NCI-H345 (cell line): ENCODE results near the gene DNAH1.
A peak's percentile ranks its signal among the peaks of the same experiment; 100 is the strongest.

Source experiments
- DNase-seq: peaks from one replicate; lab custom pipeline; 2025; lab: John Stamatoyannopoulos, UW

The DNAH1 gene

GRCh38 chr3:52388348-52388821 is 72.3 kb downstream of the DNAH1 start:
- DNase-seq, result no peak

DNA sequence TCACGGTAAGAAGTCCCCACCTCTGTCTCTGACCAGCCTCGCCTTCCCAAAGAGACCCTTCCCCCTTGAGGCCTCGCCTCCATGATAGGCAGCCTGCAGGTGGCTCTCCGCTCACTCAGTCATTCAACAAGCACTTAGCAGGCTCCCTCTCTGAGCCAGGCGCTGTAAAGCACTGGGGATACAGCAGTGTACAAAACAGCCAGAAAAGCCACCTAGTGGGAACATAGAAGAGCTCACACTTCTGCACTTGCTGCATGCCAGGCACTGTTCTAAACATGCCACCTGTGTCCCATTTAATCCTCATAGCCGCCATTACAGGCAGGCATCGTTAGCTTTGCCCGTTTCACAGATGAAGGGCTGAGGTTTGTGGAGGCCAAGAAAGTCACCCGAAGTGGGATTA is 72.8 kb downstream of the DNAH1 start:
- DNase-seq, result no peak

- no peak for DNase-seq
These were observed 75.0 kb downstream of the DNAH1 start for GRCh38 chr3:52391096-52391495.

DNA sequence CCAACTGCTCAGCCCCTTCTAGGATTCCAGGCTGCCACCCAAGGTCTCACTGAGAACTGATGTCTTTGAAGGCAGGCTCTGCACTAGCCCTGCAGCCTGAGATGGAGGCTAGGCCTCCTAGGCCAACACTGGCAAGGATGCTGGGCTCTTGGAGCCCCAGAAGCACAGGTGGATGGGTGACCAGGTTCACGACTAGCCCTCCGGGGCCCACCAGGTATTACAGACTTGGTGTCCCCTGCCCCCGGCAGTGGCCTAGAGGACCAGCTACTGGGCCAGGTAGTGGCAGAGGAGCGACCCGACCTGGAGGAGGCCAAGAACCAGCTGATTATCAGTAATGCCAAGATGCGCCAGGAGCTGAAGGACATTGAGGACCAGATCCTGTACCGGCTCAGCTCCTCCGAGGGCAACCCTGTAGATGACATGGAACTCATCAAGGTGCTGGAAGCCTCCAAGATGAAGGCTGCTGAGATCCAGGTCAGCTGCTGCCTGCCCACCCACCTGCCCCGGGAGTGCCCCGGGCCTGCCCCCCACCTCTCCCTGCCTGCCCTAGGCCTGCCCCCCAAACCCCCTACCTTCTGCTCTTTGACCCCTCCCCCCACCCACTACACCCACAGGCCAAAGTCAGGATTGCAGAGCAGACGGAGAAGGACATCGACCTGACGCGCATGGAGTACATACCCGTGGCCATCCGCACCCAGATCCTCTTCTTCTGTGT is 76.3 kb downstream of the DNAH1 start:
- no peak for DNase-seq

- DNase-seq, result peak; percentile 19
These were observed 77.2 kb downstream of the DNAH1 start for GRCh38 chr3:52393131-52393807.

DNA sequence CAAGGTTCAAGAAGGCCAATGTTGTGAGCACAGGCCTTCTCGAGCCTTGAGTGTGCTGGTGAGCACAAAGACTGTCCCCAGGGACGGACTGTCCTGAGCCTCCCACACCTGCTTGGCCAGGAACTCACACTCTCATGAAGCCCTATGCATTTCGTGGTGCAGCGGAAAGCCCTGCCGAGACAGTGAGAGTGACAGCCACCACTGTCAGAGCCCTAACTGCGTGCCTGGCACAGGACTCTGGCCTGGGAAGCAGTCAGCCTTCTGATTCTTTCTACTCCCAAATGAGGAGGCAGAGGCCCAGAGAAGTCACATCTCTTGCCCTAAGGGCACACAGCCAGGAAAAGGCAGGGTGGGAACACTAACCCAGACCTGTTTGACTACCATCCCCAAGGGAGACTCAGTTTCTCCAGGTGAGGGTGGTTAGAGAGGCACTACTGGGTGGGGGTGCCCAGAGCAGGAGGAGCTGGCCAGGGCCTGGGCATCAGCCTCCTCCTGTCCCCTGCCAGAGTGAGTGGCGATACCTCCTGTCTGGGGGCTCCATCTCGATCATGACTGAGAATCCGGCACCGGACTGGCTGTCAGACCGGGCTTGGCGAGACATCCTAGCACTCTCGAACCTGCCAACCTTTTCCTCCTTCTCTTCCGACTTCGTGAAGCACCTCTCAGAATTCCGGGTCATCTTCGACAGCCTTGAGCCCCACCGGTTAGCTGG is 78.0 kb downstream of the DNAH1 start:
- DNase-seq, result no peak

- no peak for DNase-seq
These were observed 78.8 kb downstream of the DNAH1 start for GRCh38 chr3:52394751-52395502.

DNA sequence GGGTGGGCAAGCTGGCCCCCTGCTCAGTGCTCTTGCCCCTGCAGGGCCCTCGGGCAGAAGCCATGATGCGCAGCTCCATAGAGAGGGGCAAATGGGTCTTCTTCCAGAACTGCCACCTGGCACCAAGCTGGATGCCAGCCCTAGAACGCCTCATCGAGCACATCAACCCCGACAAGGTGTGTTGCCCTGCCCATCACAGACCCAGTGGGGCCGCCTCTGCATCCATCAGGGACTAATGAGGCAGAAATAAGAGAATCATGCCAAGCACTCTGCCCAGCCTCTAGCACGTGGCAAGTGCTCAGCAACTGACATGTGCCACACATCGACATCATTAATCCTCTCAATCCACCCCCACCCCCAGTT is 79.4 kb downstream of the DNAH1 start:
- DNase-seq, result no peak

- DNase-seq, result no peak
These were observed 80.1 kb downstream of the DNAH1 start for GRCh38 chr3:52396011-52396906.

GRCh38 chr3:52396907-52397591 is 80.9 kb downstream of the DNAH1 start:
- no peak for DNase-seq

- DNase-seq, result no peak
These were observed 81.7 kb downstream of the DNAH1 start for GRCh38 chr3:52397676-52398399.

- no peak for DNase-seq
These were observed 82.6 kb downstream of the DNAH1 start for GRCh38 chr3:52398670-52399081.

DNA sequence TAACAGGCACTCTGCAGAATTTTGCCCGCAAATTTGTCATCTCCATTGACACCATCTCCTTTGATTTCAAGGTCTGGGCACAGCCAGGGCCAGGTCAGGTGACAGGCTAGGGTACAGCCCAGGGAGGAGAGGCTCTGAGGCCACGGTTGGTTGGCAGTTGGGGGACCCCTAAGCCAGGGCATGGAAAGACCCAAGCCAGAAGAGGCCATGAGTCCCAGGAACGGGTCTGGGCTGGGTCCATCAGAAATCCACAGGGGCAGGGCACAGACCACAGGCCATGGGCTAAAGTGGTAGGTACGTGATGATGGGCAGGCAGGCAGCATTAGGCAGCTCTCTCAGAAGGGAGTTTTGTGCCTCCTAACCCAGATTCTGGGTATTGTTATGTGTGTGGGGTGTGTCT is 83.0 kb downstream of the DNAH1 start:
- no peak for DNase-seq

GRCh38 chr3:52399593-52399992 is 83.5 kb downstream of the DNAH1 start:
- no peak for DNase-seq

- no peak for DNase-seq
These were observed 84.2 kb downstream of the DNAH1 start for GRCh38 chr3:52400275-52400793.

GRCh38 chr3:52401021-52401420 is 84.9 kb downstream of the DNAH1 start:
- no peak for DNase-seq

- DNase-seq, result no peak
These were observed 85.4 kb downstream of the DNAH1 start for GRCh38 chr3:52401551-52401950.

- no peak for DNase-seq
These were observed 86.0 kb downstream of the DNAH1 start for GRCh38 chr3:52402101-52402521.

- DNase-seq, result no peak
These were observed 86.7 kb downstream of the DNAH1 start for GRCh38 chr3:52402706-52403270.
